Suppressor macrophage (primary cell): ENCODE data around the gene ACTR8.
"Not testable (repeated sequence)": the region's sequence is repeated elsewhere in the genome, so short reads cannot be mapped to it uniquely, and the experiment has no call there.

ENCODE experiments used
- DNase-seq, 4 experiments: peaks; one replicate each; pipeline ENCODE4 v3.0.0-alpha.2; 2020 to 2022
- total RNA-seq, 17 experiments: gene quantifications; one replicate each; lab custom pipeline; 2026; ENCODE audit warnings: mixed read lengths in 6 of 17, inconsistent platforms in 3 of 17; lab: John Stamatoyannopoulos, UW

Gene ACTR8
- 18.5 to 50.9 (median 34.5) reads per million in 17 experiments for total RNA-seq

GRCh38 chr3:53881691-53882593 is at the start of gene ACTR8:
Gene ACTR8 (minus strand): TSS chr3:53882152. CDS start chr3:53882101, 51 bp downstream.
- DNase-seq = peak; percentile 89 to 95 (median 92)

GRCh38 chr3:53927208-53927872 is 45.4 kb upstream of the ACTR8 start:
- not testable (repeated sequence) for DNase-seq

GRCh38 chr3:53921296-53921695 is 39.3 kb upstream of the ACTR8 start:
- DNase-seq = peak in 3 of 4 experiments; percentile 36 to 45 (median 42)

GRCh38 chr3:53919741-53920140 is 37.8 kb upstream of the ACTR8 start:
- no peak for DNase-seq

GRCh38 chr3:53913401-53913800 is 31.4 kb upstream of the ACTR8 start:
- DNase-seq = no peak

- DNase-seq = no peak
These were observed 20.8 kb upstream of the ACTR8 start for GRCh38 chr3:53902711-53903110.

GRCh38 chr3:53902067-53902466 is 20.1 kb upstream of the ACTR8 start:
- DNase-seq = no peak

- no peak for DNase-seq
These were observed 18.8 kb upstream of the ACTR8 start for GRCh38 chr3:53900666-53901331.

GRCh38 chr3:53899750-53900149 is 17.8 kb upstream of the ACTR8 start:
- DNase-seq = no peak

- peak in 1 of 4 experiments; percentile 15 for DNase-seq
These were observed 10.3 kb upstream of the ACTR8 start for GRCh38 chr3:53892286-53892637.

- peak; percentile 99 to 100 (median 100) for DNase-seq
These were observed 9.7 kb upstream of the ACTR8 start, which contains the start of gene SELENOK for GRCh38 chr3:53891497-53892285. Gene SELENOK (minus strand): TSS chr3:53891859.

GRCh38 chr3:53890726-53891475 is 8.9 kb upstream of the ACTR8 start:
- no peak for DNase-seq

GRCh38 chr3:53888232-53888631 is 6.3 kb upstream of the ACTR8 start:
- DNase-seq = no peak

GRCh38 chr3:53887446-53887845 is 5.5 kb upstream of the ACTR8 start:
- no peak for DNase-seq

GRCh38 chr3:53885239-53885638 is 3.3 kb upstream of the ACTR8 start:
- peak in 3 of 4 experiments; percentile 28 to 44 (median 43) for DNase-seq

- DNase-seq = no peak
These were observed 2.7 kb upstream of the ACTR8 start for GRCh38 chr3:53884623-53885022.

- DNase-seq = no peak
These were observed 1.1 kb upstream of the ACTR8 start for GRCh38 chr3:53883008-53883407.

GRCh38 chr3:53880396-53881345 is 1.3 kb downstream of the ACTR8 start:
- peak in 1 of 4 experiments; percentile 4 for DNase-seq

- DNase-seq = no peak
These were observed 16.0 kb downstream of the ACTR8 start for GRCh38 chr3:53865732-53866499.
